ENCODE data around the gene TSPOAP1. TPM values are rescaled to one million over a fixed set of nuclear protein-coding genes. Genes with fewer than 3 reads are reported as not detected.
A peak's percentile ranks its signal among the peaks of the same experiment; 100 is the strongest.

The TSPOAP1 gene
- total and polyA plus RNA-seq, 2 of the 4 experiments (the other 2 are of a cell fraction) = 0.90 to 1.6 TPM

- Histone ChIP-seq H3K4me3 (ENCODE audit: insufficient read depth, low read depth, low read length) (no peak overlapping the region), H3K18ac (ENCODE audit: low read depth, low read length) (no peak overlapping the region), H3K4ac (ENCODE audit: low read depth, low read length) (no peak overlapping the region), H3K9me1 (ENCODE audit: insufficient read depth, low read length) (no peaks in the 10 kb centered on the region), H3K9me3 (ENCODE audit: control insufficient read depth, insufficient read depth, low read length) (no peaks in the 10 kb centered on the region), H2AFZ (replicated peaks; ENCODE audit: low read length, poor library complexity) (peak overlapping the region; percentile 14), H3K56ac (ENCODE audit: extremely low read depth, insufficient read depth, low read length) (no peak overlapping the region), H2AK9ac (replicated peaks; ENCODE audit: low read depth, low read length, poor library complexity) (peak overlapping the region; percentile 55), H3K23ac (ENCODE audit: low read depth, low read length) (no peak overlapping the region), H4K8ac (ENCODE audit: low read depth in 2 of 2, low read length in 2 of 2) (no peak overlapping the region), H2BK20ac (ENCODE audit: low read depth, low read length) (no peak overlapping the region), H2BK15ac (ENCODE audit: low read depth, low read length) (no peak overlapping the region), H3K27ac (ENCODE audit: insufficient read depth, low read length) (no peak overlapping the region), H2BK5ac (ENCODE audit: low read depth, low read length, poor library complexity, severe bottlenecking) (no peak overlapping the region), H2AK5ac (ENCODE audit: low read depth, low read length) (no peak overlapping the region), H4K91ac (ENCODE audit: insufficient read depth, low read depth, low read length) (no peak overlapping the region), H3K79me1 (ENCODE audit: low read depth in 1 of 2, low read length in 2 of 2) (no peaks in the 10 kb centered on the region), H3K36me3 (ENCODE audit: control insufficient read depth, insufficient read depth, low read length) (no peaks in the 10 kb centered on the region), H4K20me1 (ENCODE audit: insufficient read depth, low read length) (no peaks in the 10 kb centered on the region; the same call in 1 of the 2 replicates), H4K5ac (ENCODE audit: low read depth, low read length) (no peak overlapping the region), H2BK120ac (ENCODE audit: low read depth, low read length) (no peak overlapping the region), H3K9ac (ENCODE audit: low read depth, low read length) (no peak overlapping the region), H3K14ac (replicated peaks; ENCODE audit: low read depth, low read length) (no peak overlapping the region), H3K4me2 (ENCODE audit: low read depth, low read length) (no peak overlapping the region), H3K4me1 (ENCODE audit: control insufficient read depth, insufficient read depth, low read length) (no peaks in the 10 kb centered on the region), H3K27me3 (ENCODE audit: control insufficient read depth, insufficient read depth, low read length) (peaks cover 2% of the 10 kb centered on the region; the same call in 1 of the 2 replicates)
- ATAC-seq (ENCODE audit: low read depth) (no peak), DNase-seq (no peak)
- intact Hi-C loops (cut with micrococcal nuclease) = no loop called here
- POLR2A ChIA-PET (ENCODE audit: unreplicated experiment) = no interaction called here
- dilution Hi-C loops (cut with HindIII; ENCODE audit: low sequenced_read_pairs, unreplicated experiment) = no loop called here
- TF ChIP-seq CTCF (conservative IDR thresholded peaks at IDR 0.05; ENCODE audit: low read depth, low read length) (peak; percentile 20; the same call in 1 of the 2 replicates), MAZ (IDR thresholded peaks at IDR 0.05; ENCODE audit: borderline replicate concordance, low read depth, low read length) (no peak), SMC3 (IDR thresholded peaks at IDR 0.05; ENCODE audit: low read depth, low read length) (peak; percentile 22; the same call in 1 of the 2 replicates)
- no TSS peak for BruUV-seq (replicated peaks)
- WGBS, 2 experiments (ENCODE audit: extremely low coverage in 2 of 2, insufficient read length in 1 of 2) = 67% methylated on average over 22 of the region's 32 CpGs; no CpG with 5 or more reads in 1 of the 2 experiments
- CTCF ChIA-PET = no interaction called here
- in situ Hi-C loops (cut with MboI; ENCODE audit: low sequenced_read_pairs) = no loop called here
These were observed 20.2 kb downstream of the TSPOAP1 start for GRCh38 chr17:58308173-58308984.

Measured in IMR-90 (cell line).